ENCODE data around the gene GBGT1. TPM values are rescaled to one million over a fixed set of nuclear protein-coding genes. Genes with fewer than 3 reads are reported as not detected.

Gene GBGT1
- total and polyA plus RNA-seq, 9 of the 15 experiments (the other 6 are each of a cell fraction or from before 2014, with no cell fraction given), result 0.55 to 25.8 (median 13.7) TPM

DNA sequence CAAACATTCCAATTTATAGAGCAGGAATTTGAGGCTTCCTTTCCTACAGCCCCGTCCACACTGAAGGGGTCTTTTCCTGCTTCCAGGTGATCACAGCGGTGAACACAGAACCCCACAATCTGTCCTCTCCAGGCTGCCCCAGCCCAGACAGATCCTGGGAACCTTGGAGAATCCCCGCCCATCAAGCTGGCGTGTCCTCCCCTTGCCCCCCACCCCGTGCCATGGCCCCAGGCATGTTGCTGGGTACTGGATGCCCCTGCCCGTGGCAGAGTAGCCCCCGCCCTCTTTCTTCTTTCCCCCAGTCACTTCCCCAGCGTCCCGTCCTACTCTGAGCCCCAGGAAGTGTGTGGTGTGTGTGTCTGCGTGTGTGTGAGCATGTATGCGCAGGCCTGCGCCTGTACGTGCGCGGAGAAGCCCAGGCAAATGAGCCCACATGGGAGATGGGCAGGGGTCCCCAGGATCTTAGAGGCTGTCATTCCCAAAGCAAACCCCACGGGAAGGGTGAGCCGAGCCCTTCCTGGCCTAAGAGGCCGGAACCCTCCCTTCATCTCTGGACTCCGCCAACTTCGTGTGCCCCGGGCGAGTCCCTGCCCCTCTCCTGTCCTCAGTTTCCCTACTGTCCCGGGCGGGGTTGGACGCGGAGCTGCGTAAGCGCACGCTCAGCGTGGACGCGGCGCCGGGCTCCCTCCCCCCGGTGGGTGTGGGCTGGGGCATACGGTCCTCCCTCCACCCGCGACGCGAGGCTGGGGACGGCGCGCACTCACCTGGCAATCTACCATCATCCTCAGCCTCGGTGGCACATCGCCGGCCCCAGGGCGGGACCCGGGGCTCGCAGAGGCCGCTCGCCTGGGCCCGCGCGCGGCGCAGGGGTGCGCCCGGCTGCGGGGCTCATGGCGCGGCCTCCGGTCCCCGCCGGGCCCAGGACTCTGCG, 15.2 kb downstream of the GBGT1 start (continued):
- TF ChIP-seq, protein P1, sequence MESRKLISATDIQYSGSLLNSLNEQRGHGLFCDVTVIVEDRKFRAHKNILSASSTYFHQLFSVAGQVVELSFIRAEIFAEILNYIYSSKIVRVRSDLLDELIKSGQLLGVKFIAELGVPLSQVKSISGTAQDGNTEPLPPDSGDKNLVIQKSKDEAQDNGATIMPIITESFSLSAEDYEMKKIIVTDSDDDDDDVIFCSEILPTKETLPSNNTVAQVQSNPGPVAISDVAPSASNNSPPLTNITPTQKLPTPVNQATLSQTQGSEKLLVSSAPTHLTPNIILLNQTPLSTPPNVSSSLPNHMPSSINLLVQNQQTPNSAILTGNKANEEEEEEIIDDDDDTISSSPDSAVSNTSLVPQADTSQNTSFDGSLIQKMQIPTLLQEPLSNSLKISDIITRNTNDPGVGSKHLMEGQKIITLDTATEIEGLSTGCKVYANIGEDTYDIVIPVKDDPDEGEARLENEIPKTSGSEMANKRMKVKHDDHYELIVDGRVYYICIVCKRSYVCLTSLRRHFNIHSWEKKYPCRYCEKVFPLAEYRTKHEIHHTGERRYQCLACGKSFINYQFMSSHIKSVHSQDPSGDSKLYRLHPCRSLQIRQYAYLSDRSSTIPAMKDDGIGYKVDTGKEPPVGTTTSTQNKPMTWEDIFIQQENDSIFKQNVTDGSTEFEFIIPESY (CRISPR knock-in tag; IDR thresholded peaks at IDR 0.05), result 0 out of 2 replicates have a peak, but pooled peaks have one; percentile 12
- TF ChIP-seq ZNF121 (CRISPR knock-in tag; conservative IDR thresholded peaks at IDR 0.05) (no peak), HNRNPH1 (optimal IDR thresholded peaks at IDR 0.05; ENCODE audit: low read depth, low read length) (no peak), TCFL5 (CRISPR knock-in tag; conservative IDR thresholded peaks at IDR 0.05) (no peak), ZNF561 (CRISPR knock-in tag; conservative IDR thresholded peaks at IDR 0.05) (no peak), ZNF766 (CRISPR knock-in tag; conservative IDR thresholded peaks at IDR 0.05) (no peak), ZNF263 (CRISPR knock-in tag; IDR thresholded peaks at IDR 0.05; ENCODE audit: borderline replicate concordance) (0 out of 2 replicates have a peak, but pooled peaks have one; percentile 13), SMAD2 (IDR thresholded peaks at IDR 0.05; ENCODE audit: low read depth, low read length) (no peak), ZNF146 (CRISPR knock-in tag; IDR thresholded peaks at IDR 0.05; ENCODE audit: unreplicated experiment) (no peak), RAD51 (IDR thresholded peaks at IDR 0.05; ENCODE audit: borderline replicate concordance, low read depth) (no peak), CHD2 (IDR thresholded peaks at IDR 0.05; ENCODE audit: low read depth, low read length) (no peak), ZFPM2 (CRISPR knock-in tag; IDR thresholded peaks at IDR 0.05) (no peak), ZNF282 (CRISPR knock-in tag; IDR thresholded peaks at IDR 0.05) (no peak), XRCC5 (IDR thresholded peaks at IDR 0.05; ENCODE audit: low read depth, low read length) (no peak), FOXK1 (CRISPR knock-in tag; IDR thresholded peaks at IDR 0.05; ENCODE audit: borderline replicate concordance) (peak; percentile 67; the same call in 1 of the 2 replicates), ETS2 (tag; IDR thresholded peaks at IDR 0.05; ENCODE audit: borderline replicate concordance, poor library complexity, severe bottlenecking) (no peak), CBFB (CRISPR knock-in tag; IDR thresholded peaks at IDR 0.05) (no peak), NCOA1 (IDR thresholded peaks at IDR 0.05; ENCODE audit: low read depth) (no peak)
- TF ChIP-seq, protein P2, sequence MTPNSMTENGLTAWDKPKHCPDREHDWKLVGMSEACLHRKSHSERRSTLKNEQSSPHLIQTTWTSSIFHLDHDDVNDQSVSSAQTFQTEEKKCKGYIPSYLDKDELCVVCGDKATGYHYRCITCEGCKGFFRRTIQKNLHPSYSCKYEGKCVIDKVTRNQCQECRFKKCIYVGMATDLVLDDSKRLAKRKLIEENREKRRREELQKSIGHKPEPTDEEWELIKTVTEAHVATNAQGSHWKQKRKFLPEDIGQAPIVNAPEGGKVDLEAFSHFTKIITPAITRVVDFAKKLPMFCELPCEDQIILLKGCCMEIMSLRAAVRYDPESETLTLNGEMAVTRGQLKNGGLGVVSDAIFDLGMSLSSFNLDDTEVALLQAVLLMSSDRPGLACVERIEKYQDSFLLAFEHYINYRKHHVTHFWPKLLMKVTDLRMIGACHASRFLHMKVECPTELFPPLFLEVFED (CRISPR knock-in tag; conservative IDR thresholded peaks at IDR 0.05), result no peak
- TF ChIP-seq, protein P3, sequence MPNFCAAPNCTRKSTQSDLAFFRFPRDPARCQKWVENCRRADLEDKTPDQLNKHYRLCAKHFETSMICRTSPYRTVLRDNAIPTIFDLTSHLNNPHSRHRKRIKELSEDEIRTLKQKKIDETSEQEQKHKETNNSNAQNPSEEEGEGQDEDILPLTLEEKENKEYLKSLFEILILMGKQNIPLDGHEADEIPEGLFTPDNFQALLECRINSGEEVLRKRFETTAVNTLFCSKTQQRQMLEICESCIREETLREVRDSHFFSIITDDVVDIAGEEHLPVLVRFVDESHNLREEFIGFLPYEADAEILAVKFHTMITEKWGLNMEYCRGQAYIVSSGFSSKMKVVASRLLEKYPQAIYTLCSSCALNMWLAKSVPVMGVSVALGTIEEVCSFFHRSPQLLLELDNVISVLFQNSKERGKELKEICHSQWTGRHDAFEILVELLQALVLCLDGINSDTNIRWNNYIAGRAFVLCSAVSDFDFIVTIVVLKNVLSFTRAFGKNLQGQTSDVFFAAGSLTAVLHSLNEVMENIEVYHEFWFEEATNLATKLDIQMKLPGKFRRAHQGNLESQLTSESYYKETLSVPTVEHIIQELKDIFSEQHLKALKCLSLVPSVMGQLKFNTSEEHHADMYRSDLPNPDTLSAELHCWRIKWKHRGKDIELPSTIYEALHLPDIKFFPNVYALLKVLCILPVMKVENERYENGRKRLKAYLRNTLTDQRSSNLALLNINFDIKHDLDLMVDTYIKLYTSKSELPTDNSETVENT (CRISPR knock-in tag; IDR thresholded peaks at IDR 0.05), result 0 out of 2 replicates have a peak, but pooled peaks have one; percentile 25

All from K562 (cell line).